SK-N-SH treated with all-trans-retinoic acid at 6 μM for 48 hours (cell line): ENCODE measurements around the gene IMMT.

Source experiments
- ESRRG ChIP-seq: fragments of 250-450 bp; sonication (Bioruptor Pico); IDR thresholded peaks from 2 replicates; pipeline ENCODE4 v1.6.1; 2021; ENCODE audit warnings: mild to moderate bottlenecking
- GLIS3 ChIP-seq: fragments of 250-450 bp; sonication (Bioruptor Pico); IDR thresholded peaks from 2 replicates; pipeline ENCODE4 v1.5.0; 2020; ENCODE audit warnings: mild to moderate bottlenecking, moderate library complexity
- ZNF565 ChIP-seq: fragments of 450-650 bp; formaldehyde crosslinking; conservative IDR thresholded peaks from 2 replicates; pipeline ENCODE4 v1.5.0; 2020; ENCODE audit warnings: low read depth, mild to moderate bottlenecking, moderate library complexity

GRCh38 chr2:86211796-86212188 lies 16.5 kb upstream of the IMMT start:
- TF ChIP-seq GLIS3 (no peak), ZNF565 (CRISPR knock-in tag) (no peak), ESRRG (no peak)
